ENCODE data around the gene KCNK13. TPM values are rescaled to one million over a fixed set of nuclear protein-coding genes. Genes with fewer than 3 reads are reported as not detected.

Gene KCNK13
- total and polyA plus RNA-seq, 2 of the 4 experiments (the other 2 are of a cell fraction): not detected

- intact Hi-C loops (cut with micrococcal nuclease): no loop called here
These were observed 34.8 kb downstream of the KCNK13 start for GRCh38 chr14:90096566-90096965.

More at GRCh38 chr14:90096566-90096965, 34.8 kb downstream of the KCNK13 start:
- POLR2A ChIA-PET (ENCODE audit: unreplicated experiment): no interaction called here
- no peak overlapping the region for H3K27ac ChIP-seq (ENCODE audit: insufficient read depth, low read length)
- H4K91ac ChIP-seq (ENCODE audit: insufficient read depth, low read depth, low read length): no peak overlapping the region
- DNase-seq (no peak), ATAC-seq (ENCODE audit: low read depth) (no peak)
- in situ Hi-C loops (cut with MboI; ENCODE audit: low sequenced_read_pairs): no loop called here
- H3K14ac ChIP-seq (replicated peaks; ENCODE audit: low read depth, low read length): no peak overlapping the region
- H2BK120ac ChIP-seq (ENCODE audit: low read depth, low read length): no peak overlapping the region
- H3K79me1 ChIP-seq (ENCODE audit: low read depth in 1 of 2, low read length in 2 of 2): no peaks in the 10 kb centered on the region
- H3K9me1 ChIP-seq (ENCODE audit: insufficient read depth, low read length): no peaks in the 10 kb centered on the region
- H3K4me3 ChIP-seq (ENCODE audit: insufficient read depth, low read depth, low read length): no peak overlapping the region
- no TSS peak for BruUV-seq (replicated peaks)
- no peak overlapping the region for H3K9ac ChIP-seq (ENCODE audit: low read depth, low read length)
- H3K4me1 ChIP-seq (ENCODE audit: control insufficient read depth, insufficient read depth, low read length): no peaks in the 10 kb centered on the region
- H2BK5ac ChIP-seq (ENCODE audit: low read depth, low read length, poor library complexity, severe bottlenecking): no peak overlapping the region
- H2BK15ac ChIP-seq (ENCODE audit: low read depth, low read length): no peak overlapping the region
- no peak for TF ChIP-seq MAFK (IDR thresholded peaks at IDR 0.05; ENCODE audit: low read depth, low read length)
- TF ChIP-seq MXI1 (IDR thresholded peaks at IDR 0.05; ENCODE audit: borderline replicate concordance, low read depth, low read length): no peak
- no peak for TF ChIP-seq FOS (IDR thresholded peaks at IDR 0.05; ENCODE audit: low read depth, low read length)
- TF ChIP-seq CEBPB (IDR thresholded peaks at IDR 0.05; ENCODE audit: low read depth, low read length): no peak
- no peak for TF ChIP-seq NFE2L2 (IDR thresholded peaks at IDR 0.05; ENCODE audit: low read depth, low read length)
- TF ChIP-seq SMC3 (IDR thresholded peaks at IDR 0.05; ENCODE audit: low read depth, low read length): no peak
- TF ChIP-seq USF2 (IDR thresholded peaks at IDR 0.05; ENCODE audit: low read depth, low read length): no peak
- WGBS, 2 experiments (ENCODE audit: extremely low coverage in 2 of 2, insufficient read length in 1 of 2): no CpG with 5 or more reads among the region's 1 CpG
- dilution Hi-C loops (cut with HindIII; ENCODE audit: low sequenced_read_pairs, unreplicated experiment): no loop called here
- H2BK20ac ChIP-seq (ENCODE audit: low read depth, low read length): no peak overlapping the region
- no peak overlapping the region for H3K4ac ChIP-seq (ENCODE audit: low read depth, low read length)
- no peaks in the 10 kb centered on the region for H3K36me3 ChIP-seq (ENCODE audit: control insufficient read depth, insufficient read depth, low read length)
- H3K9me3 ChIP-seq (ENCODE audit: control insufficient read depth, insufficient read depth, low read length): 0 out of 2 replicates have a peak, but pooled peaks cover 2% of the 10 kb centered on the region
- H4K20me1 ChIP-seq (ENCODE audit: insufficient read depth, low read length): no peaks in the 10 kb centered on the region
- no peak overlapping the region for H2AFZ ChIP-seq (replicated peaks; ENCODE audit: low read length, poor library complexity)
- H4K5ac ChIP-seq (ENCODE audit: low read depth, low read length): no peak overlapping the region
- H3K56ac ChIP-seq (ENCODE audit: extremely low read depth, insufficient read depth, low read length): no peak overlapping the region
- no peak overlapping the region for H3K23ac ChIP-seq (ENCODE audit: low read depth, low read length)
- H4K8ac ChIP-seq (ENCODE audit: low read depth in 2 of 2, low read length in 2 of 2): no peak overlapping the region
- no peak overlapping the region for H2AK5ac ChIP-seq (ENCODE audit: low read depth, low read length)
- peaks cover 15% of the 10 kb centered on the region for H3K27me3 ChIP-seq (ENCODE audit: control insufficient read depth, insufficient read depth, low read length)
- H2AK9ac ChIP-seq (replicated peaks; ENCODE audit: low read depth, low read length, poor library complexity): no peak overlapping the region
- no peak overlapping the region for H3K4me2 ChIP-seq (ENCODE audit: low read depth, low read length)
- no peak overlapping the region for H3K18ac ChIP-seq (ENCODE audit: low read depth, low read length)
- CTCF ChIA-PET: no interaction called here
